GM08714 (cell line): ENCODE results near the gene HAO2.

Experiments used
- H3K4me3 ChIP-seq: fragments of 200-500 bp; sonication (Bioruptor generic); 2 replicates; pipeline ENCODE4 v1.5.1; 2014; ENCODE audit warnings: mild to moderate bottlenecking, low read length, inconsistent platforms
- ZNF274 ChIP-seq: IDR thresholded peaks from 2 replicates; pipeline ENCODE4 v1.6.1; 2012; ENCODE audit warnings: mild to moderate bottlenecking, low read depth, low read length

The HAO2 gene

DNA sequence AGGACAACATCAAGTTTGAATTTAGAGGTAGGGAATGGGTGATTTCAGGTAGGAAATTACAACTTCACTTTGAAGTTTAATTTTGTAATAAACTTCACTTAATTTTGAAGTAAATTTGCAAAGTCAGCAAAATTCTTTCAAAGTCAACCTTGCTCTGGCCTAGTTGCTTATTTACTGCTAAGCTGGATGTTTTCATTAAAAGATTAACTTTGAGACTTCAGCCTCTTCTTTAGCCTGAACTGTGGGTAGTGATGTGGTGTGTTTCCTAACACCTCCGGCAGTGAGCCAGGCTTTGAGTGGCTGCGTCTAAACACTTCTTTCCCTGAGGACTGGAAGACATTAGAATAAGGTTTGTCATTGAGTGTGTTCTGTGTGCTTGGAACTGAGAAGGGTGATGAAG lies at the start of gene HAO2:
Gene HAO2, plus strand, starts transcription at position 232 of the 400 bp plus-strand sequence. CDS start 12,301 bp downstream, outside the sequence.
- H3K4me3 ChIP-seq: no peak within 1 kb of the TSS
- no peak for TF ChIP-seq ZNF274

DNA sequence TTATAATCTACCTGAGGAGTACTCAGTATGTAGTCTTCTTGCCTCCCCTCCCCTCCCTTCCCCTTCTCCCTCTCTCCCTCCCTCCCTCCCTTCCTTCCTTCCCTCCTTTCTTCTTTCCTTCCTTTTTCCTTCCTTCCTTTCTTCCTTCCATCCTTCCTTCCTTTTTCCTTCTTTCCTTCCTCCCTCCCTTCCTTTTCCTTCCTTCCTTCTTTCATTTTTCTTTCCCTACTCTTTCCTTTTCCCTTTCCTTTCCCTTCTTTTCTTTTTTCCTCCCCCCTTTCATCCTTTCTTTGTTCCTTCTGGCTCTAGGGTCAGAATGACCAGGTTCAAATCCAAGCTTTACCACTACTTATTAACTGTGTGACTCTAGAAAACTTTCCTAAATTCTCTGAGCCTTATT lies 48.5 kb upstream of the HAO2 start:
- TF ChIP-seq ZNF274: no peak
- H3K4me3 ChIP-seq: no peak overlapping the region

DNA sequence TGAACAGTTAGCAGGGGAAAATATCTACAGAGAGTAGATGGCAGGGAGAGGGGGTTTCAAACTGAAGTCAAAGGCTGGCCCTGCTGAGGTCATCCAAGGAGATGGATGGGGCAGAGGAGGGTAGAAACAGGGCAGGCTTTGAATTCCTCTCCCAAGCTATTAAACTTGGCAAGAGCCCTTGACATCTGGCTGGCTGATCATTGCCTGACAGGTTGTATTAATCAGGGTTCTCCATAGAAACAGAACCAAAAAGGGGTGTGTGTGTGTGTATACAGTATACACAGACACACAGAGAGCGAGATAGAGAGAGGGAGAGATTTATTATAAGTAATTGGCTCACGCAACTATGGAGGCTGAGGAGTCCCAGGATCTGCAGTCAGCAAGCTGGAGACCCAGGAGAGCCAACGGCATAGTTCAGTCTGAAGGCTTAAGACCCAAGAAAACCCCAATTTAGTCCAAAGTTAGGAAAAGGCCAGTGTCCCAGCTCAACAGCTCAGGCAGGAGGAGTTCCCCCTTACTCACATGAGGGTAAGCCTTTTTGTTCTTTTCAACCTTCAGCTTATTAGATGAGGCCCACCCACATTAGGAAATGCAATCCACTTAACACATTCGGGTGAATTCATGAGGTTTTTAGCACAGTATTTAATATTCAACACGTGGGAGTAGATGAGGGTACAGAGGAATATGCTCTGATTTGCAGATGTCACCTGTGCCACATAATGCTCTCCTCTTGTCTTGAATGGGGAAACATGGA lies 46.7 kb upstream of the HAO2 start:
- H3K4me3 ChIP-seq: no peak overlapping the region
- no peak for TF ChIP-seq ZNF274

DNA sequence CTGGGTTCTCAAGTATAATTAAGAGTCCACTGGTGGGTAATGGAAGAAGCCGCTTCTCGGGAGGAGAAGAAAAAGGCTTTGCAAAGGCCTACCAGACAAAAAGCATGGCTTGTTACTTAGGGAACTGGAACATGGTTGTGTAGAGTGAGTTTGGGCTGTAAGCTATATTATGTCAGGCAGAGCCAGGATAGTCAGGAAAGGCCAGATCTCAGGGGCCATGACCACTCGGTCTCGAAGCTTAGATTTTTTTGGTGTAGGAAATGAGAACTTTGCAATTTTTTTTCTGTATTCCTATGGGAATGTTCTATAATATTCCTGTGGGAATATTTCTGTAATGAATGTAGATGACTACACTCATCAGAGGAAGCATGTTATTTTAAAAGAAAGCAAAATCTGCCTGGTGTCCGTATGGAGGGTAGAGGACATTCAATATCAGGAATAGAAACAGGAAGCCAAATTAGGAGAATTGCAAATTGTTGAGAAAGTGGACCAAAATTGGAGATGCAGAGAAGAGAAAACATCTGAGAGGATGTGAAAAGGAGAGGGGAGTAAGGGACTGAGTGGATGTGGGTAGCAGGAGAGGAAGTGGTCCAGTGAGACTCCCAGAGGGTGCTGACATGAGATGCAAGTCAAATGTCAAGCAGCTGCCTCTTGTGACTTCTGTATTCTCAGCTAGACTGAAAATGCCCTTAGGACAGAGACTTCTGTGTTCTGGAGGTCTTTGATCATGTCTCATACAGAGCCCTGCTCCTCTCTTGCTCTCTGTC lies 45.2 kb upstream of the HAO2 start:
- no peak overlapping the region for H3K4me3 ChIP-seq
- TF ChIP-seq ZNF274: no peak

DNA sequence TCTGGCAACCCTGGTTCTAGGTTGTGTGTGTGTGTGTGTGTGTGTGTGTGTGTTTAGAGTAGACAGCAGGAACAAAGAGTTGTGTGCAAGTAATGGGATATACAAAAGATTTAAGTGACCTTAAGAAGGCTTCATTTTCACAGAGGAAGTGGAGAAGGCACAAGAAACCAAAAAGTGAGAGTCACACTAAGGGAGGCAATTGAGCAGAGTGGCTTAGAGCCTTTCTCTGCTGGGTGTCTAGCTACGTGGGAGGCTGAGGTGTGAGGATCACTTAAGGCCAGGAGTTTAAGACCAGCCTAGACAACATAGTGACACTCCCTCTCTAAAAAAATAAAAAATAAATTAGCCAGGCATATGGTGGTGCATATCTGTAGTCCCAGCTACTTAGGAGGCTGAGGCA lies 44.4 kb upstream of the HAO2 start:
- no peak for TF ChIP-seq ZNF274
- no peak overlapping the region for H3K4me3 ChIP-seq

DNA sequence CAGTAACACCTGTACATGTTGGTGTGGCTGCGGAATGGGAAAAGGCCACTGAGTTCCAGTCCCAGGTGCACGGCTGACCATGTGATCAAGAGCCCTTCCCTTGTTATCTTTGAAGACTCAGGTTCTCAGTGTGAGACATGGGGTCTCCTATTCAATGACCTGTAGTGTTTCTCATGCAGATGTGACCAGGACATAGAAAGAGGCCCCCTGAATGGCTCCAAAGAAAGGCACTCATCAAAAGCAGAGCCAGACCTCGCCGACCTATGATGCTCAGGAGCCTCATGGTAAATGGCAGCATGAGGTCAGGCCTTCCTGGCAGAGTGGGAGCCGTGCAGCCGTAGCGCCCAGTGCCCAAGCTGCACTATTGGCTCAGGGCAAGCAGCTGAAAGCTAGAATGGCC lies 42.3 kb upstream of the HAO2 start:
- no peak overlapping the region for H3K4me3 ChIP-seq
- no peak for TF ChIP-seq ZNF274

DNA sequence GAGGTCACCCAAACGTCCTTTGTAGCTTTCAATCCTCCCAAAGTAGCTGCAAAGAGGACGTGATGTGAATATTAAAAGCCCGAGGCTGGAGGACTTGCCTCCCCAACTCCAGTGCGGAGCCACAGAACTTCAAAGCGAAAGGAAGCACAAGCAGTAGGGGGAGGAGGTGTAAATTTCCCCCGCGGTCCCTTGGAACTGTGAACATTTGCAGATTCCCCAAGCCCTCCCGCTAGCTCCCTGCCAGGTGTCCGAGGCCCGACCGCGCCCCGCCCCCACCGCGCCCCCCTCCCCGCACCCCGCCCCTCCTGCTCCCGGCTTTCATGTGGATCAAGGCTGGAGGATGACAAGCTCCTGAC lies 41.5 kb upstream of the HAO2 start:
- H3K4me3 ChIP-seq: peak overlapping the region; percentile 27; the same call in 1 of the 2 replicates
- no peak for TF ChIP-seq ZNF274

DNA sequence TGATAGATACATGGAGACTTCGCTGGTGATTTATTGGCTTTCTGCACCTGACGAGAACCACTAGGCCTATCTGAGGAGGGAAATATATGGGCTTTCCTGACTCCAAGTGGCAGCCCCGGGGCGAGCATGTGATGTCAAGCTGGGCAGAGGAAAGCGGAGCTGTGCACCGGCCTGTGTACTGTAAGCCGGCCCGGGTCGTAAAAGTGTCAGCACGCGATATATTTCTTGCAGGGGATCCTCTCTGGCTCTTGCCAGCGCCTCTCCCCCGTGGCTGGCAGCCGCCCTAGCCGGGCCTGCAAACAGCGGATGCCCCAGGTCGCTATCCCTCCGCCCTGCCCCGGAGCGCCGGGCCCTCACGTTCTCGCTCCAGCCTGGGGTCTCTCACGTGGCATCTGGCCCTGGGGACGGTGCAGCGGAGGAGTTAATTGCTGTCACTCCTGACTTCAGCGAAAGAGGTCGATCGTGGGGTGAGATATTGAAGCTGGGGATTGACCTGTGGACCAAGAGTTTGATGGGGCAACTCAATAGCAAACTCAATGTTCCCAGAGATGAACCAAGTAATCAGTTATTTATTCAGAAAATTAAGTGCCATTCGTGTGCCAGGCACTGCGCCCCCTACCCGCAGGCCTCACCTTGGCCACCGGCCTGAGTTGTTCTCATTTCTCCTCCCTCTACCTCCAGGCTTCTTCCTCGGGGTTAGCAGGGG lies 41.0 kb upstream of the HAO2 start:
- H3K4me3 ChIP-seq: no peak overlapping the region; the same call in 1 of the 2 replicates
- no peak for TF ChIP-seq ZNF274

DNA sequence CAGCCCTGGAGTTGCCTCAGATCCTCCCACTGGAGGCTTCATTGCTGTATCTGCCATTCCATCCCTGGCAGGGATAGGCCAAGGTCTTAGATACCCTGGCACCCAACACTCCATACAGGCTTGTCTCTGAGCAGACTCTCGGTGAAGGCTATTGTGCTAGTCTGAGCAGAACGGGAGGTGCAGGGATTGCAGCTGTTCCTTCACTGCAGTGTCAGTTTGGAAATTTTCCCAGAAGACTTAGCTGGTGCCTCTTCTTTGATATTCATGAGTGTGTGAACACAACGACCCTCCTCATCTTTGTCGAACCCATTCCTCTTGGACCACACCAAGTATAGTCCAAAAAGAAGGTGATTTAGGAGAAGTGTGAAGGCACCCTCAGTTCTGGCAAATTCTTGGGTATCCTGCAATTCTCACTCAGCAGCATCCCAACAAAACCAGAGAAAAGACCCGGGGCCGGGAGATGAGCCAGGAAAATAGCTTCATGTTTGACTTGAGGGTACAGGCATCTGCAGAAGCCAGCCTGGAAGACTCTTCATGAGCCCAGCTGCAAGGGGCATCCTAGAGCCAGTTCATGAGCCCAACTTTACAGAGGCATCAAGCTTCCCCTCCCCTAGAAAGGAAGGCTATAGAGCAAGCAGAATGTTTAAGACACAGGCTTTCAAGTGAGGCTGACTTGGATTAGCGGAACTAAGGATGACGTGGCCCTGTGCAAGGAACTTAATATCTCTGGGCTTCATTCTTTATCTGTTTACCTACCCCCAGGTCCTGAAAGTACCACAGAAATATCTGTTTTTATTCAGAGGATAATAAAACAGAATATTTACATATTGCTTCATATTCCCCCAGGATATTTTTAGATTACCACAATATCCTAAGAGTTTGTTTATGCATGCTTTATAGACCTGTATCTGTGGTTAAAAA lies 38.8 kb upstream of the HAO2 start:
- no peak for TF ChIP-seq ZNF274
- H3K4me3 ChIP-seq: no peak overlapping the region

DNA sequence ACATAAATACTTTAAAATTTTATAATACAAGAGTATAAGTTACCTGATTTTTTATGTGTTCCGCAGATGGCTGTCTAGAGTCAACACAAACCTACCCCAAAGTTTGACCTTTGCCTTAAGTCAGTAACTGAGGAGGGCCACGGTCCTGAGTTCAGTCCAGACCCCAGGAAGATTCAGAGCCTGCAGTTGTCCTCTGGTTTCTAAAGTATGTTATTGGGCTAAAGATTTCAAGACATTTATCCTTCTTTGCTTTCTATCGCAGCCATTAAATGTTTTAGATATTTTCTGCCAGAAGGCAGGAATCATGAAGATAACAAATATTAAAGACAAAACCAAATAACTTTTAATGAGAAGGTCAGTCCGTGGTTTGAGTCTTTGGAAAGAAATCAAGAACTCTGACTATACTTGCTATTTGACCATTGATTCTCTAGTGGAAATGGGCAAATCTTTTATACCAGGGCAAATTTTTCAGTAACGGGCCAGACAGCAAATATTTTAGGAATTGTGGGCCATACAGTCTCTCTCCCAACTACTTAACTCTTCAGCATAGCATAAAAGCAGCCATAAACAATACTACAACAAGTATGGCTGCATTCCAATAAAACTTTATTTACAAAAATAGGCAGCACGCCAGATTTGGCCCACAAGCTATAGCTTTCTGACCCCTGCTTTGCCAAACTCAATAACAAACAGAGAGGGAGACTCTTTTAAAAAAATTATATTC lies 38.0 kb upstream of the HAO2 start:
- no peak for TF ChIP-seq ZNF274
- H3K4me3 ChIP-seq: no peak overlapping the region

DNA sequence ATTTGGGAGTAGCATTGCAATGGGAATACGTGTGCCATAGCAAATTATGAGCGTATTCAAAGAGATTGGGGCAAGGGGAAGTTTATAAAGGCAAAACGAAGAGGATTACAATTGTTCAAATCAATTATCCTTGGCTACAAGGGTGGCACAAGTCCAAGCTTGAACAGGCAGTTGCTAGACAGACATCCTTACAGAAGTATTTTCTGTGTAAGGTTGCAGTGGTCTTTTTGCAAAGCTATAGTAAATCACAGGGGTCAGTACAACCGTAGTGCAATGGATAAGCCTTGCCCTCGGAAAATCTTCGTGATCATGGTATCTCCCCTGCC lies 37.4 kb upstream of the HAO2 start:
- no peak overlapping the region for H3K4me3 ChIP-seq
- TF ChIP-seq ZNF274: no peak

DNA sequence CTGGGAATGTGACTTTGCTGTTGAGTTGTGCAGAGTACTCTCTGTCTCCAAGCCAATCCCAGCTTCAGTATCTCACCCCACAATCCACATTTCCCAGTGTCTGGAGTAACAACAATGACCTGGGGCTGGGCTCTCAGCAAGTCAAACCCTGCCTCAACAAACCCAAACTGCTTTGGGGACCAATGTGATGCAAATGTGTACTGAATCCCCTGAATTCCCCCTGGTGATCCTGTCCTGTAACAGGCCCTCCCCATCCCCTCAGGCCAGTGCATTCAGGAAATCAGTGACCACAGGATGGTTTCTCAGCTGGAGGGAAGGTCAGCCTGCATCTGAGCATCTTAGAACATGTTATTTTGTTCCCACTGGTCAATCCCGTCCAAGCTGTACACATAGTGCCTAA lies 36.7 kb upstream of the HAO2 start:
- H3K4me3 ChIP-seq: no peak overlapping the region
- no peak for TF ChIP-seq ZNF274

DNA sequence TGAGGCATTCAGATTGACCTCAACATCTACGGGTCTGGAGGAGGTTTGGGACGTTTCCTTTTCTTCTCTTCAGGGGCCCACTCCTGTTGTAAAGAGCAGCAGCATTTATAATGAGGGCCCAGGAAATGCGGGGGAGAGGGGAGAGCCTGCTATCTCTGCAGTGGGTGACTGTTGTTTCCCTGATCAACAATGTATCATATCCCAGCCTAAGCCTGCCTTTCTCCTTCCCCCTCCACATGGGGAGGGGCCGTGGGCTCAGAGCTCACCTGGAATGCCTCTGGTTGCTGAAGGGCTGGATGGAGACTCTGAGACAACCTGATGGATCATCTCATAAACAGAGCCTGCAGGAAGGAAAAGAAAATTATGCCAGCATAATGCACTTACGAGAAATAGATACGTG lies 36.0 kb upstream of the HAO2 start:
- TF ChIP-seq ZNF274: no peak
- no peak overlapping the region for H3K4me3 ChIP-seq
